ENCODE measurements around the gene PEBP1. TPM values are rescaled to one million over a fixed set of nuclear protein-coding genes. Genes with fewer than 3 reads are reported as not detected.

PEBP1 gene
- total RNA-seq, 1 experiment from 2014 or later = 320 TPM

GRCh38 chr12:118109088-118109487 is 26.8 kb upstream of the PEBP1 start:
- Histone ChIP-seq H3K56ac (ENCODE audit: insufficient read length, low read depth, low read length) (no peak overlapping the region), H3K79me1 (ENCODE audit: insufficient read depth, low read depth, low read length, poor library complexity, severe bottlenecking) (no peaks in the 10 kb centered on the region), H2BK120ac (ENCODE audit: low read depth, low read length, poor library complexity, severe bottlenecking) (no peak overlapping the region), H3T11ph (ENCODE audit: low read length) (no peak overlapping the region), H2BK5ac (ENCODE audit: insufficient read length, low read length) (no peak overlapping the region), H3K27ac (ENCODE audit: insufficient read length, low read depth, low read length) (no peak overlapping the region), H2BK15ac (ENCODE audit: low read depth, low read length) (no peak overlapping the region), H3K23me2 (ENCODE audit: insufficient read length, low read depth, low read length, poor library complexity, severe bottlenecking) (peaks cover 3% of the 10 kb centered on the region), H3K27me3 (ENCODE audit: insufficient read depth, low read length) (no peaks in the 10 kb centered on the region), H3K14ac (ENCODE audit: insufficient read depth, low read length) (no peak overlapping the region), H3K4me1 (ENCODE audit: insufficient read depth, low read length) (no peaks in the 10 kb centered on the region; the same call in 1 of the 2 replicates), H3K9ac (ENCODE audit: extremely low read depth, insufficient read length, low read length) (no peak overlapping the region), H3K18ac (ENCODE audit: insufficient read length, low read depth, low read length) (no peak overlapping the region), H3K79me2 (ENCODE audit: insufficient read depth, low read length) (no peaks in the 10 kb centered on the region), H4K5ac (ENCODE audit: insufficient read length, low read depth, low read length) (no peak overlapping the region), H3K23ac (ENCODE audit: insufficient read length, low read depth, low read length) (no peak overlapping the region), H3K4ac (ENCODE audit: low read depth, low read length) (no peak overlapping the region), H3K4me2 (ENCODE audit: insufficient read depth, insufficient read length, low read length) (no peak overlapping the region), H2BK12ac (ENCODE audit: insufficient read length, low read depth, low read length) (no peak overlapping the region), H2BK20ac (ENCODE audit: low read depth, low read length, poor library complexity, severe bottlenecking) (no peak overlapping the region), H3K9me3 (ENCODE audit: control insufficient read depth, low read depth, low read length) (no peaks in the 10 kb centered on the region), H4K20me1 (ENCODE audit: control insufficient read depth, insufficient read depth, insufficient read length) (no peaks in the 10 kb centered on the region), H2AFZ (ENCODE audit: low read length) (no peak overlapping the region), H4K91ac (ENCODE audit: insufficient read length, low read depth, low read length) (no peak overlapping the region), H4K8ac (replicated peaks; ENCODE audit: insufficient read length, low read depth, low read length) (no peak overlapping the region), H2AK5ac (ENCODE audit: insufficient read length, low read length) (no peak overlapping the region)
- H3K27me3 Mint-ChIP-seq (ENCODE audit: low read depth) = no peaks in the 10 kb centered on the region
- no CpG with 5 or more reads among the region's 1 CpG for WGBS (ENCODE audit: extremely low coverage, insufficient read length, low lambda C conversion rate)
- TF ChIP-seq, protein P1, sequence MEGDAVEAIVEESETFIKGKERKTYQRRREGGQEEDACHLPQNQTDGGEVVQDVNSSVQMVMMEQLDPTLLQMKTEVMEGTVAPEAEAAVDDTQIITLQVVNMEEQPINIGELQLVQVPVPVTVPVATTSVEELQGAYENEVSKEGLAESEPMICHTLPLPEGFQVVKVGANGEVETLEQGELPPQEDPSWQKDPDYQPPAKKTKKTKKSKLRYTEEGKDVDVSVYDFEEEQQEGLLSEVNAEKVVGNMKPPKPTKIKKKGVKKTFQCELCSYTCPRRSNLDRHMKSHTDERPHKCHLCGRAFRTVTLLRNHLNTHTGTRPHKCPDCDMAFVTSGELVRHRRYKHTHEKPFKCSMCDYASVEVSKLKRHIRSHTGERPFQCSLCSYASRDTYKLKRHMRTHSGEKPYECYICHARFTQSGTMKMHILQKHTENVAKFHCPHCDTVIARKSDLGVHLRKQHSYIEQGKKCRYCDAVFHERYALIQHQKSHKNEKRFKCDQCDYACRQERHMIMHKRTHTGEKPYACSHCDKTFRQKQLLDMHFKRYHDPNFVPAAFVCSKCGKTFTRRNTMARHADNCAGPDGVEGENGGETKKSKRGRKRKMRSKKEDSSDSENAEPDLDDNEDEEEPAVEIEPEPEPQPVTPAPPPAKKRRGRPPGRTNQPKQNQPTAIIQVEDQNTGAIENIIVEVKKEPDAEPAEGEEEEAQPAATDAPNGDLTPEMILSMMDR (conservative IDR thresholded peaks at IDR 0.05) = no peak
- no peak overlapping the region for H3K27ac Mint-ChIP-seq
- peaks cover 4 to 5% of the 10 kb centered on the region in 2 experiments; a peak in 1 of 5 replicates for H3K9me3 Mint-ChIP-seq
- no peak overlapping the region for H3K4me3 Mint-ChIP-seq
- peaks cover 0 to 5% (median 0%) of the 10 kb centered on the region in 3 experiments; a peak in 1 of 7 replicates for H3K36me3 Mint-ChIP-seq (ENCODE audit: insufficient read depth in 1 of 3, low read depth in 3 of 3)
- DNase-seq = no peak
- peaks cover 13 to 14% of the 10 kb centered on the region in 2 experiments for H3K4me1 Mint-ChIP-seq
